Esophagus squamous epithelium (tissue), 4 donors: ENCODE results near the gene MTFR1L.

Source experiments
- CTCF ChIP-seq, 6 experiments: fragments of 450-650 bp in 4 of 6; fragments of 200-600 bp in 2 of 6; sonication (generic) in 2 of 6; IDR thresholded peaks; one replicate each; pipeline ENCODE4 v1.5.1; 2016 to 2019; ENCODE audit warnings: antibody characterized with exemption in 6 of 6, mild to moderate bottlenecking in 4 of 6, moderate library complexity in 4 of 6
- POLR2A ChIP-seq, 4 donors: fragments of 450-650 bp; IDR thresholded peaks; one replicate each; pipeline ENCODE4 v1.6.1; 2017; ENCODE audit warnings: antibody characterized with exemption in 4 of 4, mild to moderate bottlenecking in 4 of 4, moderate library complexity in 3 of 4

DNA sequence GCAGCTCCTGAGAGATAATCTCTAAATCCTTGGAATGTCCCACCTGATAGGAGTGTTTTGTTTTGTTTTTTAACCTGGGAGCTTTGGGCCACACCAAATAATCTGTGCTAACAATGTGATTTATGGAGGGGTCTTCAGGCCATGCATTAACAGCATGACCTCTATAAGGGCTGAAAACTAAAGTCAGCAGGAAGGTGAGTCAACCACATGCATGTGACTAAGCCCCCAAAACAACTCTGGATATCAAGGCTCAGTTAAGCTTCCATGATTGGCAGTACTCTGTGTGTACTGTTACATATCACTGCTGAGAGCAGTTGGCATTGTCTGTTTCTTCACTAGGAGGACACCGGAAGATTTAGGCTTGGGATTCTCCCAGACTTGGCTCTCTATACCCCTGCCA lies 28.8 kb downstream of the MTFR1L start:
- no peak for TF ChIP-seq POLR2A (IDR thresholded peaks at IDR 0.05)
- no peak for TF ChIP-seq CTCF (IDR thresholded peaks at IDR 0.05)
